ENCODE data around the gene BOLA1.

Gene BOLA1

DNA sequence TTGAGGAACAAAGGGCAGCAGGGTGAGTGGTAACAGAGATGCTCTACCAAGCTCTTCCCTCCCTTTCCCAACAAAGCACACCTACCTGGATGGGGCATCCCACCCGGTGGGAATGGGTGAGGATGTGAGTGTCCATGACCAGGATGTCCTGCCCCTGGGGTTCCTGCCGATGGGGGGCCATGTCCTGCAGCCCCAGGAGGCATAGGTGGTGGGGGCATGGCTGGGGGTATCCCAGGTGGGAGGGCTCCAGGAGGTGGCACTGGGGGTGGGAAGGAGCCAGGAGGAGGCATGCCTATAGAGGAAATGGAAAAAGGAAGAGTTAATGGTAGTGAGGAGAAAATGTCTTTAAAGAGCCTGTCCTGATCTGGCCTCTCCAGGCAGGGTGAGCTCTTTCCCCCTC, 26.4 kb downstream of the BOLA1 start:
- no peak overlapping the region for H3K4me3 ChIP-seq (ENCODE audit: low read length)
- H3K9me2 ChIP-seq (replicated peaks; ENCODE audit: insufficient read depth, low read length), result no peaks in the 10 kb centered on the region
- H3K79me2 ChIP-seq (ENCODE audit: low read length), result peaks cover 35% of the 10 kb centered on the region
- no peak overlapping the region for H3K4me2 ChIP-seq (ENCODE audit: low read depth, low read length)
- no peaks in the 10 kb centered on the region for H3K27me3 ChIP-seq (replicated peaks; ENCODE audit: insufficient read depth, low read length)
- peaks cover 17% of the 10 kb centered on the region for H3F3A ChIP-seq (ENCODE audit: insufficient read depth, low read length)
- H3K9me3 ChIP-seq (replicated peaks; ENCODE audit: insufficient read depth, low read length), result no peaks in the 10 kb centered on the region
- H3K36me3 ChIP-seq (replicated peaks; ENCODE audit: insufficient read depth, low read length), result peaks cover 38% of the 10 kb centered on the region
- H3K9ac ChIP-seq (ENCODE audit: low read length), result no peak overlapping the region
- no peak overlapping the region for H2AFZ ChIP-seq (ENCODE audit: low read length)
- DNase-seq, result no peak
- H4K20me1 ChIP-seq (ENCODE audit: insufficient read depth, low read length), result no peaks in the 10 kb centered on the region
- no peak for TF ChIP-seq EZH2 (optimal IDR thresholded peaks at IDR 0.05; ENCODE audit: low read depth, low read length)
- TF ChIP-seq, protein P1, sequence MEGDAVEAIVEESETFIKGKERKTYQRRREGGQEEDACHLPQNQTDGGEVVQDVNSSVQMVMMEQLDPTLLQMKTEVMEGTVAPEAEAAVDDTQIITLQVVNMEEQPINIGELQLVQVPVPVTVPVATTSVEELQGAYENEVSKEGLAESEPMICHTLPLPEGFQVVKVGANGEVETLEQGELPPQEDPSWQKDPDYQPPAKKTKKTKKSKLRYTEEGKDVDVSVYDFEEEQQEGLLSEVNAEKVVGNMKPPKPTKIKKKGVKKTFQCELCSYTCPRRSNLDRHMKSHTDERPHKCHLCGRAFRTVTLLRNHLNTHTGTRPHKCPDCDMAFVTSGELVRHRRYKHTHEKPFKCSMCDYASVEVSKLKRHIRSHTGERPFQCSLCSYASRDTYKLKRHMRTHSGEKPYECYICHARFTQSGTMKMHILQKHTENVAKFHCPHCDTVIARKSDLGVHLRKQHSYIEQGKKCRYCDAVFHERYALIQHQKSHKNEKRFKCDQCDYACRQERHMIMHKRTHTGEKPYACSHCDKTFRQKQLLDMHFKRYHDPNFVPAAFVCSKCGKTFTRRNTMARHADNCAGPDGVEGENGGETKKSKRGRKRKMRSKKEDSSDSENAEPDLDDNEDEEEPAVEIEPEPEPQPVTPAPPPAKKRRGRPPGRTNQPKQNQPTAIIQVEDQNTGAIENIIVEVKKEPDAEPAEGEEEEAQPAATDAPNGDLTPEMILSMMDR (IDR thresholded peaks at IDR 0.05; ENCODE audit: low read length), result no peak
- no peak for TF ChIP-seq EZH2phosphoT487 (IDR thresholded peaks at IDR 0.05; ENCODE audit: low read length)
- H3K4me1 ChIP-seq (ENCODE audit: low read length), result peaks cover 15% of the 10 kb centered on the region
- no peak overlapping the region for H3K27ac ChIP-seq (ENCODE audit: low read length)

GRCh38 chr1:149926296-149926695, 26.9 kb downstream of the BOLA1 start:
- Histone ChIP-seq H3K79me2 (ENCODE audit: low read length) (peaks cover 35% of the 10 kb centered on the region), H3K27me3 (replicated peaks; ENCODE audit: insufficient read depth, low read length) (no peaks in the 10 kb centered on the region), H3K27ac (ENCODE audit: low read length) (no peak overlapping the region), H4K20me1 (ENCODE audit: insufficient read depth, low read length) (no peaks in the 10 kb centered on the region), H3K9ac (ENCODE audit: low read length) (no peak overlapping the region), H3K9me3 (replicated peaks; ENCODE audit: insufficient read depth, low read length) (no peaks in the 10 kb centered on the region), H2AFZ (ENCODE audit: low read length) (no peak overlapping the region), H3K4me2 (ENCODE audit: low read depth, low read length) (peak overlapping the region; percentile 97), H3K4me3 (ENCODE audit: low read length) (peak overlapping the region; percentile 83), H3F3A (ENCODE audit: insufficient read depth, low read length) (peaks cover 16% of the 10 kb centered on the region), H3K9me2 (replicated peaks; ENCODE audit: insufficient read depth, low read length) (no peaks in the 10 kb centered on the region), H3K4me1 (ENCODE audit: low read length) (peaks cover 21% of the 10 kb centered on the region), H3K36me3 (replicated peaks; ENCODE audit: insufficient read depth, low read length) (peaks cover 38% of the 10 kb centered on the region)
- TF ChIP-seq, protein P1 (IDR thresholded peaks at IDR 0.05; ENCODE audit: low read length), result no peak
- TF ChIP-seq EZH2 (optimal IDR thresholded peaks at IDR 0.05; ENCODE audit: low read depth, low read length), result no peak
- no peak for TF ChIP-seq EZH2phosphoT487 (IDR thresholded peaks at IDR 0.05; ENCODE audit: low read length)
- no peak for DNase-seq

GRCh38 chr1:149927056-149927562, 27.7 kb downstream of the BOLA1 start:
- Histone ChIP-seq H3K27ac (ENCODE audit: low read length) (peak overlapping the region; percentile 97; the same call in 1 of the 2 replicates), H3K9me3 (replicated peaks; ENCODE audit: insufficient read depth, low read length) (no peaks in the 10 kb centered on the region), H3K4me1 (ENCODE audit: low read length) (peaks cover 28% of the 10 kb centered on the region), H2AFZ (ENCODE audit: low read length) (peak overlapping the region; percentile 59), H3F3A (ENCODE audit: insufficient read depth, low read length) (peaks cover 17% of the 10 kb centered on the region), H3K9ac (ENCODE audit: low read length) (peak overlapping the region; percentile 97), H3K4me2 (ENCODE audit: low read depth, low read length) (peak overlapping the region; percentile 97), H3K9me2 (replicated peaks; ENCODE audit: insufficient read depth, low read length) (no peaks in the 10 kb centered on the region), H3K4me3 (ENCODE audit: low read length) (peak overlapping the region; percentile 83), H4K20me1 (ENCODE audit: insufficient read depth, low read length) (no peaks in the 10 kb centered on the region), H3K27me3 (replicated peaks; ENCODE audit: insufficient read depth, low read length) (no peaks in the 10 kb centered on the region), H3K36me3 (replicated peaks; ENCODE audit: insufficient read depth, low read length) (peaks cover 38% of the 10 kb centered on the region), H3K79me2 (ENCODE audit: low read length) (peaks cover 35% of the 10 kb centered on the region)
- TF ChIP-seq EZH2phosphoT487 (IDR thresholded peaks at IDR 0.05; ENCODE audit: low read length), result no peak
- TF ChIP-seq, protein P1 (IDR thresholded peaks at IDR 0.05; ENCODE audit: low read length), result 0 out of 2 replicates have a peak, but pooled peaks have one; percentile 5
- no peak for DNase-seq
